OCI-LY7 (cell line): Measurements from ENCODE around the gene SLC38A9. TPM values are rescaled to one million over a fixed set of nuclear protein-coding genes. Genes with fewer than 3 reads are reported as not detected.

Source experiments
- BruUV-seq: library from RNA; stranded (reverse); fragments of 400-500 nt; replicated peaks from 2 replicates; lab custom pipeline; 2021; lab: Mats Ljungman, UMichigan
- CTCF ChIA-PET: fragments of 300-600 bp; sonication (Branson Sonifier 250); formaldehyde crosslinking; loops from one replicate; lab custom pipeline; 2022; ENCODE audit warnings: antibody characterized with exemption; ENCODE audit not compliant: unreplicated experiment; lab: Charles Lee
- POLR2A ChIA-PET: fragments of 300-600 bp; sonication (Branson Sonifier 250); formaldehyde crosslinking; loops from one replicate; lab custom pipeline; 2022; ENCODE audit warnings: antibody characterized with exemption; lab: Charles Lee
- DNase-seq: peaks from one replicate; pipeline ENCODE4 v3.0.0-alpha.2; 2015; ENCODE audit warnings: low spot score
- H2AFZ ChIP-seq: fragments of 200-600 bp; sonication (generic), shearing (Covaris generic); 2 replicates; pipeline ENCODE4 v1.6.1; 2014; ENCODE audit warnings: mild to moderate bottlenecking, antibody characterized with exemption, low read length, moderate library complexity
- H3K27ac ChIP-seq: fragments of 200-600 bp; sonication (generic); 2 replicates; pipeline ENCODE4 v1.5.1; 2014; ENCODE audit warnings: mixed run types, low read depth, mild to moderate bottlenecking, moderate library complexity, low read length, inconsistent platforms; ENCODE audit not compliant: poor library complexity, severe bottlenecking
- H3K36me3 ChIP-seq: fragments of 200-600 bp; sonication (generic); 2 replicates; pipeline ENCODE4 v1.6.1; 2014; ENCODE audit warnings: mild to moderate bottlenecking, antibody characterized with exemption, low read length, moderate library complexity, mixed read lengths; ENCODE audit not compliant: insufficient read depth
- H3K4me1 ChIP-seq: fragments of 200-600 bp; sonication (generic); 2 replicates; pipeline ENCODE4 v1.5.1; 2014; ENCODE audit warnings: mild to moderate bottlenecking, low read length; ENCODE audit not compliant: insufficient read depth, poor library complexity, severe bottlenecking
- H3K4me2 ChIP-seq: fragments of 200-600 bp; sonication (generic); 2 replicates; pipeline ENCODE4 v1.6.1; 2014; ENCODE audit warnings: mild to moderate bottlenecking, low read length
- H3K4me3 ChIP-seq: fragments of 200-600 bp; sonication (generic); 2 replicates; pipeline ENCODE4 v1.5.1; 2014; ENCODE audit warnings: mild to moderate bottlenecking, low read depth, low read length; ENCODE audit not compliant: poor library complexity, severe bottlenecking
- H3K79me2 ChIP-seq: fragments of 200-600 bp; sonication (generic); 2 replicates; pipeline ENCODE4 v1.6.1; 2016; ENCODE audit warnings: low read depth, mild to moderate bottlenecking, low read length, moderate library complexity, mixed read lengths; ENCODE audit not compliant: insufficient read depth
- H3K9me2 ChIP-seq: fragments of 200-600 bp; sonication (generic); 2 replicates; pipeline ENCODE4 v1.6.1; 2016; ENCODE audit warnings: mild to moderate bottlenecking, low read length, mixed read lengths; ENCODE audit not compliant: insufficient read depth
- H3K9me3 ChIP-seq: fragments of 200-600 bp; sonication (generic); 2 replicates; pipeline ENCODE4 v1.6.1; 2014; ENCODE audit warnings: mild to moderate bottlenecking, mixed run types, low read length, mixed read lengths
- H4K20me1 ChIP-seq: fragments of 200-600 bp; sonication (generic); 2 replicates; pipeline ENCODE4 v1.6.1; 2014; ENCODE audit warnings: mild to moderate bottlenecking, antibody characterized with exemption, low read length, moderate library complexity, mixed read lengths; ENCODE audit not compliant: insufficient read depth
- EZH2phosphoT487 ChIP-seq: fragments of 200-600 bp; sonication (generic); IDR thresholded peaks from 2 replicates; pipeline ENCODE4 v1.6.1; 2018; ENCODE audit warnings: low read depth, borderline replicate concordance, mild to moderate bottlenecking, mixed run types, antibody characterized with exemption, low read length, moderate library complexity, mixed read lengths
- intact Hi-C: fragments of 100-400 bp; cut with micrococcal nuclease; formaldehyde crosslinking; loops from one replicate; pipeline ENCODE4 v1.10.0; 2022; ENCODE audit not compliant: unreplicated experiment
- total RNA-seq, 2 experiments: library from RNA; depleted of rRNA in 1 of 2; stranded (reverse); fragments of >200 nt in 1 of 2; shearing (Covaris generic) in 1 of 2; gene quantifications; 2 replicates each; pipeline ENCODE4 v1.2.3, GENCODE V29; 2014 to 2022
- TF ChIP-seq, protein P1 (sequence below): fragments of 200-600 bp; sonication (generic); conservative IDR thresholded peaks from 2 replicates; pipeline ENCODE4 v1.5.1; 2014; ENCODE audit warnings: mild to moderate bottlenecking, antibody characterized with exemption, low read length, moderate library complexity, mixed read lengths

The SLC38A9 gene
- total RNA-seq, 2 experiments from 2014 or later, result 20.1 to 27.7 TPM

DNA sequence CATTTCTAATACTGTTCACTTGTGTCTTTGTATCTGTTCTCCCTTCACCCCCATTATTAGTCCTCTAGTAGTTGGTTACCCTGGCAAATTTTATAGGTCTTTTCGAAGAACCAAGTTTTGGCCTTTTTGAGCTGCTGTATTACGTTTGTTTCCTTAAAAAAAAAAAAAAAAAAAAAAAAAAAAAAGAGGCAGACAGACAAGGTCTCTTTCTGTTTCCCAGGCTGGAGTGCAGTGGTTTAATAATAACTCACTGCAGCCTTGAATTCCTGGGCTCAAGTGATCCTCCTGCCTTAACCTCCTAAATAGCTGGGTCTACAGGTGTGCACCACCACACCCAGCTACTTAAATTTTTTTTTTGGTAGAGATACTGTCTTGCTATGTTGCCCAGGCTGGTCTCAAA, 46.6 kb upstream of the SLC38A9 start:
- no peaks in the 10 kb centered on the region for H3K9me2 ChIP-seq
- H3K4me1 ChIP-seq, result peaks cover 4% of the 10 kb centered on the region
- no peaks in the 10 kb centered on the region for H3K9me3 ChIP-seq
- H3K4me3 ChIP-seq, result no peak overlapping the region
- BruUV-seq, result no TSS peak
- H3K36me3 ChIP-seq, result no peaks in the 10 kb centered on the region
- CTCF ChIA-PET, result no interaction called here
- no peaks in the 10 kb centered on the region for H4K20me1 ChIP-seq
- TF ChIP-seq EZH2phosphoT487, result no peak
- TF ChIP-seq, protein P1, sequence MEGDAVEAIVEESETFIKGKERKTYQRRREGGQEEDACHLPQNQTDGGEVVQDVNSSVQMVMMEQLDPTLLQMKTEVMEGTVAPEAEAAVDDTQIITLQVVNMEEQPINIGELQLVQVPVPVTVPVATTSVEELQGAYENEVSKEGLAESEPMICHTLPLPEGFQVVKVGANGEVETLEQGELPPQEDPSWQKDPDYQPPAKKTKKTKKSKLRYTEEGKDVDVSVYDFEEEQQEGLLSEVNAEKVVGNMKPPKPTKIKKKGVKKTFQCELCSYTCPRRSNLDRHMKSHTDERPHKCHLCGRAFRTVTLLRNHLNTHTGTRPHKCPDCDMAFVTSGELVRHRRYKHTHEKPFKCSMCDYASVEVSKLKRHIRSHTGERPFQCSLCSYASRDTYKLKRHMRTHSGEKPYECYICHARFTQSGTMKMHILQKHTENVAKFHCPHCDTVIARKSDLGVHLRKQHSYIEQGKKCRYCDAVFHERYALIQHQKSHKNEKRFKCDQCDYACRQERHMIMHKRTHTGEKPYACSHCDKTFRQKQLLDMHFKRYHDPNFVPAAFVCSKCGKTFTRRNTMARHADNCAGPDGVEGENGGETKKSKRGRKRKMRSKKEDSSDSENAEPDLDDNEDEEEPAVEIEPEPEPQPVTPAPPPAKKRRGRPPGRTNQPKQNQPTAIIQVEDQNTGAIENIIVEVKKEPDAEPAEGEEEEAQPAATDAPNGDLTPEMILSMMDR, result no peak
- no peak overlapping the region for H3K4me2 ChIP-seq
- H3K27ac ChIP-seq, result no peak overlapping the region
- POLR2A ChIA-PET, result interaction anchor here (0.5 to 1.0 kb wide), 5 partner anchors 23 to 1511 kb away, joined by 3 to 4 read pairs (median 4); no protein-coding TSS in a partner anchor
- H2AFZ ChIP-seq, result no peak overlapping the region
- H3K79me2 ChIP-seq, result no peaks in the 10 kb centered on the region
- no peak for DNase-seq
- intact Hi-C loops, result no loop called here

DNA sequence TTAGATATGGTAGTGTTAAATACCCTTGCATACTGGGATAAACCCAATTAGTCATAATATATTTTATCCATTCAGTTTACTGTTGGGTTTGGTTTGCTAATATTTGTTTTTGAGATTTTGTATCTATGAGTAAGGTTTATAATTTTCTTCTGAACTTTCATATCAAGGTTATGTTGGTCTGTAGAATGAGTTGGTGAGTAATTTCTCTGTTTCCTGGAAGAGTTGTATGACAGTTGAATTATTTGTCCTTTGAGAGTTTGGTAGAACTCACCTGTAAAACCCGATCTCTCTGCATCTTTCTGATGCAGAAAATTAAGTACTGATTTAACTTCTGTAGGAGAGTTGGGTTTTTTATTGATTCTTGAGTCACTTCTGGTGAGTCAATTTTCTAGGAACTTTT, 46.1 kb upstream of the SLC38A9 start:
- Histone ChIP-seq H3K79me2 (no peaks in the 10 kb centered on the region), H3K4me1 (no peaks in the 10 kb centered on the region), H3K4me2 (no peak overlapping the region), H3K9me2 (no peaks in the 10 kb centered on the region), H3K27ac (no peak overlapping the region), H2AFZ (no peak overlapping the region), H3K9me3 (no peaks in the 10 kb centered on the region), H3K36me3 (no peaks in the 10 kb centered on the region), H3K4me3 (no peak overlapping the region), H4K20me1 (no peaks in the 10 kb centered on the region)
- TF ChIP-seq, protein P1, result no peak
- no peak for TF ChIP-seq EZH2phosphoT487
- ChIA-PET CTCF (no interaction called here), POLR2A (interaction anchor here (0.6 kb wide), 2 partner anchors 229 to 913 kb away, joined by 3 to 4 read pairs; no protein-coding TSS in a partner anchor)
- DNase-seq, result no peak
- BruUV-seq, result no TSS peak
- intact Hi-C loops, result no loop called here

DNA sequence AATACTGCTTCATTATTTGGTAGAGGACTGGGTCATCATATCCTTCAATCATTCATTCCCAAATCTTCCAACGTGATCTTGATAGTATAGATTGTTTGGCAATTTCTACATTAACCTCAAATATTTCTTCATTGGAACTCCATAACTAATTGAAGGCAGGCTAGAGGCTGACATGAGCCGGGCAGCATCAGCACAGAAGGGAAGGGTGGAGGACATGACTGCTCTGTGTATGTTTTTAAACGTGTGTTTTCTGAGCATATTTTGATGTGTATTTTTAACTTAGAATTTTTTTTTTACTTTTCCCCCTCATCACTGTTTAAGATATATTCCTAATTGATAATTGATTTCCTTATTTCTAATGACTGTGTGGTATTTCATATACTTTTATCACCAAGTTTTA, 38.4 kb upstream of the SLC38A9 start:
- TF ChIP-seq EZH2phosphoT487, result no peak
- TF ChIP-seq, protein P1, result no peak
- Histone ChIP-seq H3K9me2 (no peaks in the 10 kb centered on the region), H3K4me3 (no peak overlapping the region), H2AFZ (no peak overlapping the region), H3K4me1 (no peaks in the 10 kb centered on the region), H3K36me3 (no peaks in the 10 kb centered on the region), H3K27ac (no peak overlapping the region), H3K79me2 (no peaks in the 10 kb centered on the region), H3K4me2 (no peak overlapping the region), H4K20me1 (no peaks in the 10 kb centered on the region), H3K9me3 (no peaks in the 10 kb centered on the region)
- no peak for DNase-seq
- intact Hi-C loops, result no loop called here
- BruUV-seq, result no TSS peak
- ChIA-PET POLR2A (no interaction called here), CTCF (no interaction called here)
